ENCODE measurements around the gene RERE.

DNA sequence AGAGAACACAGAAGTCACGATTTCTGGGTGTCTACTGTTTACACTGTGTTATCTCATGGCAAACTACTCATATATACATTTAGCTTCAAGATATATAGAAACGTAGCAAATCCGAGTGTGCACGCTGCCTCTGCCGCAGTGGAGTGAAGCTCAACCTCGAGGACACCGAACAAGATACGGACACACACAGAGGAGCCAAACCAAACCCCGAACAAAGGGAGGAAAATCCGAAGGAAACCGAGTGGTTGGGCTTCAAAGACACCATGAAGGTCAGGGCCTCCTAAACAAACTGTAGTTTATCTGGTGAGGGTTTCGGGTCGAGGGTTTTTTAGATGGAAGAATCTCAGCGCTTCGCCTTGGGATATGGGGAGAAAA lies 465.0 kb downstream of the RERE start:
- TF ChIP-seq POLR2AphosphoS5 (IDR thresholded peaks at IDR 0.05; ENCODE audit: low read depth, low read length) (no peak), POLR2A (IDR thresholded peaks at IDR 0.05; ENCODE audit: low read depth, low read length) (no peak)
